Progenitor cell of endocrine pancreas (in vitro differentiated cells): ENCODE results near the gene RWDD2A. TPM values are rescaled to one million over a fixed set of nuclear protein-coding genes. Genes with fewer than 3 reads are reported as not detected.
A peak's percentile ranks its signal among the peaks of the same experiment; 100 is the strongest.

Experiments used
- DNase-seq: peaks from one replicate; pipeline ENCODE4 v3.0.0; 2021; ENCODE audit warnings: low spot score; ENCODE audit not compliant: unreplicated experiment
- H3K27ac Mint-ChIP-seq: 2 replicates; pipeline ENCODE4 v1.8.0; 2021; ENCODE audit warnings: mild to moderate bottlenecking, moderate library complexity, mixed read lengths
- H3K27me3 Mint-ChIP-seq: 2 replicates; pipeline ENCODE4 v1.8.0; 2021; ENCODE audit warnings: mixed read lengths
- H3K36me3 Mint-ChIP-seq: 2 replicates; pipeline ENCODE4 v1.8.0; 2022; ENCODE audit warnings: mixed read lengths; ENCODE audit not compliant: insufficient read depth
- H3K4me1 Mint-ChIP-seq: 2 replicates; pipeline ENCODE4 v1.8.0; 2021; ENCODE audit warnings: low read depth, mixed read lengths
- H3K4me3 Mint-ChIP-seq: 2 replicates; pipeline ENCODE4 v1.8.0; 2021; ENCODE audit warnings: low read depth, mild to moderate bottlenecking, moderate library complexity, mixed read lengths
- H3K9me3 Mint-ChIP-seq: 2 replicates; pipeline ENCODE4 v1.8.0; 2021; ENCODE audit warnings: low read depth, mixed read lengths
- total RNA-seq: library from RNA; stranded (reverse); gene quantifications from 2 replicates; pipeline ENCODE4 v1.2.1, GENCODE V29; 2021
- TF ChIP-seq, protein P1 (sequence below): fragments of 200-600 bp; sonication (generic); IDR thresholded peaks from one replicate; pipeline ENCODE4 v1.5.0; 2021; ENCODE audit warnings: antibody characterized with exemption, mild to moderate bottlenecking; ENCODE audit not compliant: unreplicated experiment

Gene RWDD2A
- total RNA-seq, 1 donor from 2014 or later = 7.6 TPM

DNA sequence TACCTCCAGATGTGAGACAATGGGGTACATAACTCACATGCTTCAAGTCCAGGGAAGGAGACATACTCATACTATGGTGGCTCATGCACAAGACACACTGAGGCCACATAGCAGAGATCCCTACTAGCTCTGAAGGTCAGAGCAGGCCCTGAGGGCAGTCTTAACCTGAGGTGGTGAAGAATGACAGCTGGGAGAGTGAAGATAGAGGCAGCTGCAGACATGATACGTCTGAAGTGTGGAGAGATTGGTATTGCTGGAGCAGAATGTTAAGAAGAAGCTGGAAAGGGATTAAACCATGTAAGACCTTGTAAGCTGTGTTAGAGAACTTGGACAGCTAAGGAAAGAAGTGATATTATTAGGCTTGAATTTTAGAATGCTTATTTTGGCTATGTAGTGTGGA, 33.0 kb upstream of the RWDD2A start:
- Mint-ChIP-seq H3K9me3 (no peaks in the 10 kb centered on the region), H3K4me3 (no peak overlapping the region), H3K4me1 (no peaks in the 10 kb centered on the region), H3K27ac (no peak overlapping the region), H3K36me3 (peaks cover 12% of the 10 kb centered on the region), H3K27me3 (no peaks in the 10 kb centered on the region)
- TF ChIP-seq, protein P1, sequence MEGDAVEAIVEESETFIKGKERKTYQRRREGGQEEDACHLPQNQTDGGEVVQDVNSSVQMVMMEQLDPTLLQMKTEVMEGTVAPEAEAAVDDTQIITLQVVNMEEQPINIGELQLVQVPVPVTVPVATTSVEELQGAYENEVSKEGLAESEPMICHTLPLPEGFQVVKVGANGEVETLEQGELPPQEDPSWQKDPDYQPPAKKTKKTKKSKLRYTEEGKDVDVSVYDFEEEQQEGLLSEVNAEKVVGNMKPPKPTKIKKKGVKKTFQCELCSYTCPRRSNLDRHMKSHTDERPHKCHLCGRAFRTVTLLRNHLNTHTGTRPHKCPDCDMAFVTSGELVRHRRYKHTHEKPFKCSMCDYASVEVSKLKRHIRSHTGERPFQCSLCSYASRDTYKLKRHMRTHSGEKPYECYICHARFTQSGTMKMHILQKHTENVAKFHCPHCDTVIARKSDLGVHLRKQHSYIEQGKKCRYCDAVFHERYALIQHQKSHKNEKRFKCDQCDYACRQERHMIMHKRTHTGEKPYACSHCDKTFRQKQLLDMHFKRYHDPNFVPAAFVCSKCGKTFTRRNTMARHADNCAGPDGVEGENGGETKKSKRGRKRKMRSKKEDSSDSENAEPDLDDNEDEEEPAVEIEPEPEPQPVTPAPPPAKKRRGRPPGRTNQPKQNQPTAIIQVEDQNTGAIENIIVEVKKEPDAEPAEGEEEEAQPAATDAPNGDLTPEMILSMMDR = no peak
- DNase-seq = no peak

DNA sequence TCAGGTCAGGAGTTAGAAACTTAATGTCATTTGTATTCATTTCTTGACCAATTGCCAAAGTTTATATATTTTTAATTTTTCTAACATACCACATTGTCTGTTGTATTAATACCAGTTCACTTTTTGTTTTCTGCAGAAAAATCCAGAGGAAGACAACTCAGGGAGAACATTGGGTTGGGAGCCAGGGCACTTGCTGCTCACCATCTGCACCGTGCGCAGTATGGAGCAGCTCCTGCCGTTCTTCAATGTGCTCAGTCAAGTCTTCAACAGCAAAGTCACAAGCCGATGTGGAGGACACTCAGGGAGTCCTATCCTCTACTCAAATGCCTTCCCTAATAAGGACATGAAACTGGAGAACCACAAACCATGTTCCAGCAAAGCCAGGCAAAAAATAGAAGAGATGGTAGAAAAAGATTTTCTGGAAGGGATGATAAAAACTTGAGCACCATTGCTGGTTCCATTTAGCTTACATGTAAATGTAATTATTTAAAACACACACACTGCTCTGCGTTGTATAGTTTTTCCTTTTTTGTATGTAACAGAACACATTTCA, 25.4 kb upstream of the RWDD2A start:
- no peak for DNase-seq
- Mint-ChIP-seq H3K36me3 (peaks cover 23% of the 10 kb centered on the region), H3K27ac (peak overlapping the region; percentile 52), H3K27me3 (no peaks in the 10 kb centered on the region), H3K4me1 (no peaks in the 10 kb centered on the region), H3K9me3 (no peaks in the 10 kb centered on the region), H3K4me3 (no peak overlapping the region)
- TF ChIP-seq, protein P1 = no peak

DNA sequence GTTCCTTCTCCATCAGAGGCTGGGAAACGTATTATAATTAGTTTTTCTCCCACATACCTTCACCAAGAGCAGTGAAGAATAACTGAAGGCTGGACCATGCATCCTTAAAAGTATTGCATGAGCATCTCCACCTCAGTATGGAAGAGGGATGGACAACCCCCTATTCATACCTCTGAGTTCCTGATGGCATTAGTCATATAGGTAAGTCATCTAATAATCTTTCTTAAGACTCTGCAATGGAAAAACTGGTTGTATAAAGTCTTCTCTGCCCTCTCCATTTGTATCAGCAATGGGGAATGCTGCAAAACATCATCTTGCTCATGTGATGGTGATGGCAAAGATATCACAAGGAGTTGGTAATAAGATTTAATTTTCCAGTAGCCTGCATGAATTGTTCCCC, 24.6 kb upstream of the RWDD2A start:
- Mint-ChIP-seq H3K9me3 (no peaks in the 10 kb centered on the region), H3K36me3 (peaks cover 26% of the 10 kb centered on the region), H3K27me3 (no peaks in the 10 kb centered on the region), H3K4me1 (no peaks in the 10 kb centered on the region), H3K4me3 (no peak overlapping the region), H3K27ac (no peak overlapping the region)
- DNase-seq = no peak
- TF ChIP-seq, protein P1 = no peak

DNA sequence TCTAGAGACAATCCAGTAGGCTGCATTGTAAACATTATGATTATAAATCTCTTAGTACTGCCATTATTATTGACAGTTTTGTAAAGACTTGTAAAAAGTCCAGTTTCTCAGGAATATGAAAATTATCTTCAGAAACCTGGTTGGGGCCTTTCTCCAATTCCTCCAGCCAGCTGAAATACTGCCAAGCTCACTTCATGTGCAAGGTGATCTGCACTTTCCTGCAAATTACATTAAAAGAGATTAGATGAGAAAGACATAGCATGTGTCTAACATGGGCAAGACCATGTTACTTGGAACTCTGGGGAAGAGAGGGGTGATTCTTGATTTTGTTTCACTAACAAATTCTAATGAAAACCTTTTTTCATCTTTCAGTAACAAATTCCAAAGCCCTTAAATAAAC, 24.1 kb upstream of the RWDD2A start:
- Mint-ChIP-seq H3K36me3 (peaks cover 27% of the 10 kb centered on the region), H3K4me1 (peaks cover under 1% of the 10 kb centered on the region), H3K27me3 (no peaks in the 10 kb centered on the region), H3K27ac (no peak overlapping the region), H3K4me3 (no peak overlapping the region), H3K9me3 (no peaks in the 10 kb centered on the region)
- TF ChIP-seq, protein P1 = no peak
- DNase-seq = no peak

DNA sequence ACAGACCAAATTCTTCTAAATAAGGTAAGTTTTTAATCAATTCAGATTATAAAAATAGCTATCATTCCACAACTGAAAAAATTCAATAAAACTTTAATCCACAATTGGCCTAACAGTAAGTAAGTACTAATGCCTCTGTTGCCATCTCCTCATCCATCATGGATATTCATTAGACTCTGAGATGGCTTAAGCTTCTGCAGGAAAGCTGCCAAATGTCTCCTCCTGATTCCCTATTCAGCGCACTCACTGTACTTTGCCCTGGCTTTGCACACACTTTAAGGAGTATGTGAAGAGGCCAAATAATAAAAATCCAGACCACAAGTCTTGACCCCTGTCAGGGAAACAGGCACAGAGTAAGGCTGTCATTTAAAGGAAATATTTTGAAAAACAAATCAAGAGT, 23.6 kb upstream of the RWDD2A start:
- Mint-ChIP-seq H3K9me3 (no peaks in the 10 kb centered on the region), H3K36me3 (peaks cover 30% of the 10 kb centered on the region), H3K27ac (no peak overlapping the region), H3K4me1 (peaks cover 4% of the 10 kb centered on the region), H3K4me3 (no peak overlapping the region), H3K27me3 (no peaks in the 10 kb centered on the region)
- TF ChIP-seq, protein P1 = no peak
- DNase-seq = no peak
